ENCODE measurements around the gene SRC.

The SRC gene

GRCh38 chr20:37381621-37382471 is 35.9 kb downstream of the SRC start:
- no peak overlapping the region for H3K4me3 ChIP-seq (ENCODE audit: low read depth, low read length)
- DNase-seq (ENCODE audit: low read depth) = no peak
- TF ChIP-seq, protein P1, sequence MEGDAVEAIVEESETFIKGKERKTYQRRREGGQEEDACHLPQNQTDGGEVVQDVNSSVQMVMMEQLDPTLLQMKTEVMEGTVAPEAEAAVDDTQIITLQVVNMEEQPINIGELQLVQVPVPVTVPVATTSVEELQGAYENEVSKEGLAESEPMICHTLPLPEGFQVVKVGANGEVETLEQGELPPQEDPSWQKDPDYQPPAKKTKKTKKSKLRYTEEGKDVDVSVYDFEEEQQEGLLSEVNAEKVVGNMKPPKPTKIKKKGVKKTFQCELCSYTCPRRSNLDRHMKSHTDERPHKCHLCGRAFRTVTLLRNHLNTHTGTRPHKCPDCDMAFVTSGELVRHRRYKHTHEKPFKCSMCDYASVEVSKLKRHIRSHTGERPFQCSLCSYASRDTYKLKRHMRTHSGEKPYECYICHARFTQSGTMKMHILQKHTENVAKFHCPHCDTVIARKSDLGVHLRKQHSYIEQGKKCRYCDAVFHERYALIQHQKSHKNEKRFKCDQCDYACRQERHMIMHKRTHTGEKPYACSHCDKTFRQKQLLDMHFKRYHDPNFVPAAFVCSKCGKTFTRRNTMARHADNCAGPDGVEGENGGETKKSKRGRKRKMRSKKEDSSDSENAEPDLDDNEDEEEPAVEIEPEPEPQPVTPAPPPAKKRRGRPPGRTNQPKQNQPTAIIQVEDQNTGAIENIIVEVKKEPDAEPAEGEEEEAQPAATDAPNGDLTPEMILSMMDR (IDR thresholded peaks at IDR 0.05; ENCODE audit: low read depth, low read length, missing control alignments) = no peak
- in situ Hi-C loops (cut with HindIII; ENCODE audit: low sequenced_read_pairs) = no loop called here

DNA sequence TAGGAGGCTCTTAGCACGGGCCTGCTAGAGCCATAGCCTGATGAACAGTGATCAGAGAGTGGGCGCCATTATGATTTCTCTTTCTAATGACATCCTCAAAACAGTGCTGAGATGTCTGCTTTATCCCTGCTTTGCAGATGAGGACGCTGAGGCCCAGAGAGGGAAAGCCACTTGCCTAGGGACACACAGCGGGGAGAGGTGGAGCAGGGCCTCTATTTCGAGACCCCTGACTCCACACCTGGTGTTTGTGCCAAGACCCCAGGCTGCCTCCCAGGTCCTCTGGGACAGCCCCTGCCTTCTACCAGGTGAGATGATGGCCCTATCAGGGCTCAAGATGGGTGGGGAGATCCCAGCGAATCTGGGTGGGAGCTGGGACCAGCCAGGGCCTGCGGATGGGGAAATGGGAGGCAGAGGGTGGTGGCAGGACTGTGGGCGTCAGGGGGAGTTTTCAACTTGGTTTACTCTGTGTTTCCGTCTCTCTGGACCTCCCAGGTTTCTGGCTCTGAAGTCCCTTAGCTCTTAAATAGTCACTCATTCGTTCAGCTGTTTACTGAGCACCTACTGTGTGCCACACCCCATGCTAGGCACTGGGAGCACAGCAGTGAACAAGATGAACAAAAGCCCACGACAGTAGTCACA is 36.7 kb downstream of the SRC start:
- no peak overlapping the region for H3K4me3 ChIP-seq (ENCODE audit: low read depth, low read length)
- TF ChIP-seq, protein P1 (IDR thresholded peaks at IDR 0.05; ENCODE audit: low read depth, low read length, missing control alignments) = no peak
- DNase-seq (ENCODE audit: low read depth) = no peak
- in situ Hi-C loops (cut with HindIII; ENCODE audit: low sequenced_read_pairs) = no loop called here

- TF ChIP-seq, protein P1 (IDR thresholded peaks at IDR 0.05; ENCODE audit: low read depth, low read length, missing control alignments) = no peak
- no peak overlapping the region for H3K4me3 ChIP-seq (ENCODE audit: low read depth, low read length)
- no peak for DNase-seq (ENCODE audit: low read depth)
- in situ Hi-C loops (cut with HindIII; ENCODE audit: low sequenced_read_pairs) = no loop called here
Measured at GRCh38 chr20:37383229-37383989, 37.5 kb downstream of the SRC start.

DNA sequence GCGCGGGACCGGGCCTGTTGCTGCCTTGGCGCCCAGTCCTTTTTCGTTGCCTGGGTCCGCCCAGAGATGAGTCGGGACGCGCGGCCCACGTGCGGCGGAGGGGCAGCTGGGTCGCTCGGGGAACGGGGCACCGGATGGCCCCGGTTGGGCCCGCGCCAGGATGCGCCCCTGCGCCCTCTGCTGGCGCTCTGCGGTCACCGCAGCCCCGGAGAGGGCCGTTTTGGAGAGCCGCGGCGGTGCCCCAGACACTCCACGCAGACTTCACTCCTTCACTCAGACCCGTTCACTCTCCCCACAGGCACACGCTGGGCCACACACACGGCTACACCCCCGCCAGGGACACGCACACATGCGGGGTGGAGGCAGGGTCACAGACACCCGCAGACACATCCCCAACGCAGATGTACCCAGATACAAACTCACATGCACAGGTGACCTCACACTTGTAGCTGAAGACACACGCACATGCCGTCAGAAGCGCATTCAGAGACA is 38.8 kb downstream of the SRC start:
- TF ChIP-seq, protein P1 (IDR thresholded peaks at IDR 0.05; ENCODE audit: low read depth, low read length, missing control alignments) = peak; percentile 80
- H3K4me3 ChIP-seq (ENCODE audit: low read depth, low read length) = peak overlapping the region; percentile 38
- DNase-seq (ENCODE audit: low read depth) = no peak
- in situ Hi-C loops (cut with HindIII; ENCODE audit: low sequenced_read_pairs) = no loop called here

GRCh38 chr20:37385176-37385575 is 39.2 kb downstream of the SRC start:
- DNase-seq (ENCODE audit: low read depth) = no peak
- TF ChIP-seq, protein P1 (IDR thresholded peaks at IDR 0.05; ENCODE audit: low read depth, low read length, missing control alignments) = no peak
- H3K4me3 ChIP-seq (ENCODE audit: low read depth, low read length) = no peak overlapping the region
- in situ Hi-C loops (cut with HindIII; ENCODE audit: low sequenced_read_pairs) = no loop called here
